Mesothelial cell of epicardium (in vitro differentiated cells): Measurements from ENCODE around the gene ACAA1. TPM values are rescaled to one million over a fixed set of nuclear protein-coding genes. Genes with fewer than 3 reads are reported as not detected.

Source experiments
- DNase-seq, 2 experiments: peaks; one replicate each; pipeline ENCODE4 v3.0.0; 2021; ENCODE audit warnings: low spot score in 2 of 2; ENCODE audit not compliant: unreplicated experiment in 2 of 2
- H3K27ac Mint-ChIP-seq: 2 replicates; pipeline ENCODE4 v1.8.0; 2021; ENCODE audit warnings: mixed read lengths
- H3K27me3 Mint-ChIP-seq: 2 replicates; pipeline ENCODE4 v1.8.0; 2021; ENCODE audit warnings: low read depth, mixed read lengths
- H3K36me3 Mint-ChIP-seq: 2 replicates; pipeline ENCODE4 v1.8.0; 2021; ENCODE audit warnings: mixed read lengths
- H3K4me1 Mint-ChIP-seq: 2 replicates; pipeline ENCODE4 v1.8.0; 2021; ENCODE audit warnings: mixed read lengths
- H3K4me3 Mint-ChIP-seq: 2 replicates; pipeline ENCODE4 v1.8.0; 2021; ENCODE audit warnings: mild to moderate bottlenecking, moderate library complexity, mixed read lengths
- H3K9me3 Mint-ChIP-seq: 2 replicates; pipeline ENCODE4 v1.8.0; 2021; ENCODE audit warnings: mixed read lengths
- total RNA-seq: library from RNA; stranded (reverse); gene quantifications from 3 replicates; pipeline ENCODE4 v1.2.1, GENCODE V29; 2021
- TF ChIP-seq, protein P1 (sequence below): fragments of 200-600 bp; sonication (generic); IDR thresholded peaks from one replicate; pipeline ENCODE4 v1.5.0; 2021; ENCODE audit warnings: antibody characterized with exemption; ENCODE audit not compliant: unreplicated experiment

ACAA1 gene, protein sequence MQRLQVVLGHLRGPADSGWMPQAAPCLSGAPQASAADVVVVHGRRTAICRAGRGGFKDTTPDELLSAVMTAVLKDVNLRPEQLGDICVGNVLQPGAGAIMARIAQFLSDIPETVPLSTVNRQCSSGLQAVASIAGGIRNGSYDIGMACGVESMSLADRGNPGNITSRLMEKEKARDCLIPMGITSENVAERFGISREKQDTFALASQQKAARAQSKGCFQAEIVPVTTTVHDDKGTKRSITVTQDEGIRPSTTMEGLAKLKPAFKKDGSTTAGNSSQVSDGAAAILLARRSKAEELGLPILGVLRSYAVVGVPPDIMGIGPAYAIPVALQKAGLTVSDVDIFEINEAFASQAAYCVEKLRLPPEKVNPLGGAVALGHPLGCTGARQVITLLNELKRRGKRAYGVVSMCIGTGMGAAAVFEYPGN
- 52.7 to 57.7 TPM (median 53.2 TPM) in 3 replicates for total RNA-seq

DNA sequence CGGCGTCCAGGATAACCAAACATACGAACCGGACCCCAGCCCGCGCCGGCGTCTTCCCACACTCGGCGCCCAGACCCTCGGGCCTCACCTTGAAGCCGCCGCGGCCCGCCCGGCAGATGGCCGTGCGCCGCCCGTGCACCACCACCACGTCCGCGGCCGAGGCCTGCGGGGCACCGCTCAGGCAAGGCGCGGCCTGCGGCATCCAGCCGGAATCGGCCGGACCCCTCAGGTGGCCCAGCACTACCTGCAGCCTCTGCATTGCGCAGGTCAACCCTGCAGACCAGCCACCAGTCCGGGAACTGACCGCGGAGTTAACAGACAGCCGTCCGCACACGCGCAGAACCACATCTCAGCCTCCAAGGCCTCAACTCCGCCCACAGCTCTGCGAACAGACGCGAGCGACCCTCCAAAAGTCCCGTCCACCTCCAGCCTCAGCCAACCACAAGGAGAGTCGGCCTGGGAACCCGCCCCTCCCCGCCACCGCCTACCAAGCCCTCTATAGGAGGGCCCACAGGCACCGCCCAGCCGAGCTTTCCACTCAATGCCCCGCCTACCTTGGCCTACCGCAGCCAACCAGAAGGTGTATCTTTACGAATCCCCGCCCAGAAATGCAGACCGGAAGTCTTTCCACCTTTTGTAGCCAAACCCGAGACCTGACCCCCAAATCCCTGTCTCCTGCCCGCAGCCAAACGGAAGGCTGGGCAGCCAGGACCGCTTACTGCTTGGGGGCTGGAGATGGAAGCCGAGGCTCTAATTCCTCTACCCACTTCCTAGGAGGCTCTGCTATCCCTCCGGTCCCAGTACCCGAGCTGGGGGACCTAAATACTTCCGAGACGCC, at the start of gene ACAA1:
Gene ACAA1, minus strand, starts transcription at position 351 of the 838 bp plus-strand sequence. Its CDS starts 92 bp downstream, at position 259.
- Mint-ChIP-seq H3K4me3 (peak within 1 kb of the TSS; percentile 88), H3K36me3 (peaks cover 10% of the 10 kb centered on the region), H3K27me3 (no peaks in the 10 kb centered on the region), H3K9me3 (no peaks in the 10 kb centered on the region), H3K4me1 (peaks cover 56% of the 10 kb centered on the region), H3K27ac (peak within 1 kb of the TSS; percentile 98)
- DNase-seq: peak; percentile 97 to 98
- TF ChIP-seq, protein P1, sequence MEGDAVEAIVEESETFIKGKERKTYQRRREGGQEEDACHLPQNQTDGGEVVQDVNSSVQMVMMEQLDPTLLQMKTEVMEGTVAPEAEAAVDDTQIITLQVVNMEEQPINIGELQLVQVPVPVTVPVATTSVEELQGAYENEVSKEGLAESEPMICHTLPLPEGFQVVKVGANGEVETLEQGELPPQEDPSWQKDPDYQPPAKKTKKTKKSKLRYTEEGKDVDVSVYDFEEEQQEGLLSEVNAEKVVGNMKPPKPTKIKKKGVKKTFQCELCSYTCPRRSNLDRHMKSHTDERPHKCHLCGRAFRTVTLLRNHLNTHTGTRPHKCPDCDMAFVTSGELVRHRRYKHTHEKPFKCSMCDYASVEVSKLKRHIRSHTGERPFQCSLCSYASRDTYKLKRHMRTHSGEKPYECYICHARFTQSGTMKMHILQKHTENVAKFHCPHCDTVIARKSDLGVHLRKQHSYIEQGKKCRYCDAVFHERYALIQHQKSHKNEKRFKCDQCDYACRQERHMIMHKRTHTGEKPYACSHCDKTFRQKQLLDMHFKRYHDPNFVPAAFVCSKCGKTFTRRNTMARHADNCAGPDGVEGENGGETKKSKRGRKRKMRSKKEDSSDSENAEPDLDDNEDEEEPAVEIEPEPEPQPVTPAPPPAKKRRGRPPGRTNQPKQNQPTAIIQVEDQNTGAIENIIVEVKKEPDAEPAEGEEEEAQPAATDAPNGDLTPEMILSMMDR: no peak

DNA sequence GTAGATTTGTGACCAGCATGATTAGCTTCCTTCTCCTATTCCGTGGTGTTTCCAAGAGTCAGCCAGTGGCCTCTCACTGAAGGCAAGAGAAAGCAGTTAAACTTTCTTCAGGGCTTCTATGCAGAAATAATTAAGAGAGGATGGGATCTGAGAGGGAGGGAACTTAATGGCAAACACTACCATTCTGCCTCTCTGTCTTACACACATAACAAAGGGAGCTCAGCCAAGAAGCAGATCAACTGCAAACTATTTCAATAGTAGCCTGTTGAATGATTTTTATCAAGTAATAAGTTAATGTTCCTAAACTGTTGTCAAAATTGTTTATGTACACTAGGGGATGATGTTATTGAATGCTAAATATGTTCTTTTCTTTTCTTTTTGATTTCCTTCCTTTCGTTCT, 40.3 kb upstream of the ACAA1 start:
- H3K36me3 Mint-ChIP-seq: peaks cover 10% of the 10 kb centered on the region
- H3K4me3 Mint-ChIP-seq: no peak overlapping the region
- peak overlapping the region; percentile 18 for H3K27ac Mint-ChIP-seq
- H3K4me1 Mint-ChIP-seq: peaks cover 11% of the 10 kb centered on the region
- no peaks in the 10 kb centered on the region for H3K9me3 Mint-ChIP-seq
- H3K27me3 Mint-ChIP-seq: no peaks in the 10 kb centered on the region
- TF ChIP-seq, protein P1: no peak
- no peak for DNase-seq

DNA sequence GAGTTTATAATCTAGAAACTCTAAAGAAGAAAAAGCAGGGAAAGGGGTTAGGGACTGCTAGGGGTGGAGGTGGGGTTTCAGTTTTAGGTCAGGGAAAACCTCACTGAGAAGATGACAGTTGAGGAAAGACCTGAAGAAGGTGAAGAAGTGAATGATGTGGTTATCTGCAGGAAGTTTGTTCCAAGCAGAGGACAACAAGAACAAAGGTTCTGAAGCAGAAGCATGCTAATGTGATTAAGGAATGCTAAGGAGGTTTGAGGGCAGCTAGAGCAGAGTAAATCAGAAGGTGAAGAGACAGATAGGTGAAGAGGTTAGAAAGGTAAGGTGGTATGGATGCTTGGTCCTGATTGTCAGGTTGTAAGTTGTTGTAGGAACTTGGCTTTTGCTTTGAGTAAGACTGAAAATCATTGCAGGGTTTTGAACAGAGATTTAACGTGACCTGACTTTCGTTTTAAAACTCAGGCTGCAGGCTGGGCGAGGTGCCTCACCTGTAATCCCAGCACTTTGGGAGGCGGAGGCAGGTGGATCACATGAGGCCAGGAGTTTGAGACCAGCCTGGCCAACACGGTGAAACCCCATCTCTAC, 37.0 kb upstream of the ACAA1 start:
- H3K36me3 Mint-ChIP-seq: peaks cover 2% of the 10 kb centered on the region
- no peaks in the 10 kb centered on the region for H3K9me3 Mint-ChIP-seq
- no peak for DNase-seq
- H3K4me1 Mint-ChIP-seq: peaks cover 9% of the 10 kb centered on the region
- H3K27me3 Mint-ChIP-seq: no peaks in the 10 kb centered on the region
- TF ChIP-seq, protein P1: no peak
- no peak overlapping the region for H3K27ac Mint-ChIP-seq
- H3K4me3 Mint-ChIP-seq: no peak overlapping the region

DNA sequence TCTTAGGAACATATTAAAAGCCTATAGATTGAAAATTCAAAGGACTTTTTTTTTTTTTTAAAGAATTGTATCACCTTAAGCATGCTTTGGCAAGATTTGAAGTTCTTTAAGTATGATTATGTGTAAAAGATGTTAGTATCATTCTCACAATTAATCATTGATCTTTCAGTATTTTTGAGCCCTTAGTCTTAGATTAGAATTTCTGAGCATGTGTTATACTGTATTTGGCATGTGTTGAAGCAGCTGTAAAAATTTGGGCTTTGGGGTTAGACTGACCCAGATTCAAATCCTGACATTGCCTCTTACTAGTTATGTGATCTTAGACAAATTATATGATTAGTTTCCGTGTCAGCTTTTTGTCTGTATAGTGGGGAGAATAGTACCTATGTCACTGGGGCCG, 34.7 kb upstream of the ACAA1 start:
- no peak for DNase-seq
- TF ChIP-seq, protein P1: no peak
- H3K4me3 Mint-ChIP-seq: no peak overlapping the region
- H3K4me1 Mint-ChIP-seq: peaks cover 20% of the 10 kb centered on the region
- H3K9me3 Mint-ChIP-seq: no peaks in the 10 kb centered on the region
- no peaks in the 10 kb centered on the region for H3K36me3 Mint-ChIP-seq
- no peaks in the 10 kb centered on the region for H3K27me3 Mint-ChIP-seq
- no peak overlapping the region for H3K27ac Mint-ChIP-seq

DNA sequence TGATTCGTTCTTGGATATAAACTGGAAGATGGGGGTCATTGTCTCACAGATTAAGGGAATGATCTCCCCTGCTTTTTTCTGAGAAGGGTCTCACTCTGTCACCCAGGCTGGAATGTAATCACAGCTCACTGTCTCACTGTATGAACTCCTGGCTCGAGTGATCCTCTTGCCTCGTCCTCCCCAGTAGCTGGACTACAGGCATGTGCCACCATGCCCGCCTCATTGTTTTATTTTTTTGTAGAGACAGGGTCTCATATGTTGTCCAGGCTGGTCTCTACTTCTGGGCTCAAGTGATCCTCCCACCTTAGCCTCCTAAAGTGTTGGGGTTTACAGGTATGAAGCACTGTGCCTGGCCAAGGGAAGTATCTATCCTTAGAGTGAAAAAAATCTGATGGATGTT, 33.8 kb upstream of the ACAA1 start:
- TF ChIP-seq, protein P1: no peak
- H3K27me3 Mint-ChIP-seq: no peaks in the 10 kb centered on the region
- H3K4me1 Mint-ChIP-seq: peaks cover 24% of the 10 kb centered on the region
- H3K9me3 Mint-ChIP-seq: no peaks in the 10 kb centered on the region
- H3K36me3 Mint-ChIP-seq: no peaks in the 10 kb centered on the region
- H3K4me3 Mint-ChIP-seq: no peak overlapping the region
- DNase-seq: no peak
- no peak overlapping the region for H3K27ac Mint-ChIP-seq
